Parathyroid adenoma (tissue), 2 donors: ENCODE measurements around the gene SEC16A.

Source experiments
- H2AFZ ChIP-seq: fragments of 300-600 bp; sonication (generic); one replicate; pipeline ENCODE4 v1.7.0; 2017; ENCODE audit warnings: antibody characterized with exemption, mild to moderate bottlenecking
- H3K27ac ChIP-seq: fragments of 300-600 bp; sonication (generic); one replicate; pipeline ENCODE4 v1.7.0; 2017
- H3K27me3 ChIP-seq: fragments of 300-600 bp; sonication (generic); one replicate; pipeline ENCODE4 v1.7.0; 2017; ENCODE audit warnings: low read length; ENCODE audit not compliant: control insufficient read depth, insufficient read depth
- H3K36me3 ChIP-seq: fragments of 300-600 bp; sonication (generic); one replicate; pipeline ENCODE4 v1.7.0; 2017; ENCODE audit warnings: low read length; ENCODE audit not compliant: control insufficient read depth, insufficient read depth
- H3K4me1 ChIP-seq: fragments of 300-600 bp; sonication (generic); one replicate; pipeline ENCODE4 v1.7.0; 2017; ENCODE audit warnings: control low read depth
- H3K4me2 ChIP-seq: fragments of 300-600 bp; sonication (generic); one replicate; pipeline ENCODE4 v1.7.0; 2017; ENCODE audit warnings: low read length
- H3K4me3 ChIP-seq: fragments of 300-600 bp; sonication (generic); one replicate; pipeline ENCODE4 v1.7.0; 2017; ENCODE audit warnings: low read depth, low read length
- H3K79me2 ChIP-seq: fragments of 300-600 bp; sonication (generic); one replicate; pipeline ENCODE4 v1.7.0; 2017; ENCODE audit warnings: control low read depth
- H3K9ac ChIP-seq: fragments of 300-600 bp; sonication (generic); one replicate; pipeline ENCODE4 v1.7.0; 2017; ENCODE audit warnings: mild to moderate bottlenecking
- H3K9me3 ChIP-seq: fragments of 300-600 bp; sonication (generic); one replicate; pipeline ENCODE4 v1.7.0; 2017; ENCODE audit warnings: low read length; ENCODE audit not compliant: control insufficient read depth
- TF ChIP-seq, protein P1 (sequence below): fragments of 300-600 bp; sonication (generic); IDR thresholded peaks from one replicate; pipeline ENCODE4 v1.7.0; 2017; ENCODE audit warnings: antibody characterized with exemption, mild to moderate bottlenecking
- donor health status: primary hyperparathyroidism.

The SEC16A gene

DNA sequence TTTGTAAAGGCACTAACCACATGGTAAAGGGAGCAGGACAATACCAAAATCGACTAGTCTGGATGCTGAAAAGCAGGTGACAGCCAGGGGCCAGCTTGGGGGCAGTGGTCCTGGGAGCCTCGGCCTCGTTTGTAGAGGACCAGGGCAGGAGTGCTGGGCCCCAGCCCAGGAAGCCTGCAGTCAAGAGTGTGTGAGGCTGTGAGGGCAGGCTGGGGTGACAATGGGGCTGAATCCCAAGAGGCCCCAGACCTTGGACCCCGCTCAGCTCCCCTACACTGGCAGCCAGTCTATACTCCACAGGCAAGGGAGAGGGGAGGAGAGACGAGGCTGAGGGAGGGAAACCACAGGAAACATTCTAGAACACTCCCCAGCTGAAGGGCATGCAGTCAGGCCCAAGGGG is 40.6 kb downstream of the SEC16A start:
- Histone ChIP-seq H3K36me3 (no peaks in the 10 kb centered on the region), H3K27me3 (no peaks in the 10 kb centered on the region)

DNA sequence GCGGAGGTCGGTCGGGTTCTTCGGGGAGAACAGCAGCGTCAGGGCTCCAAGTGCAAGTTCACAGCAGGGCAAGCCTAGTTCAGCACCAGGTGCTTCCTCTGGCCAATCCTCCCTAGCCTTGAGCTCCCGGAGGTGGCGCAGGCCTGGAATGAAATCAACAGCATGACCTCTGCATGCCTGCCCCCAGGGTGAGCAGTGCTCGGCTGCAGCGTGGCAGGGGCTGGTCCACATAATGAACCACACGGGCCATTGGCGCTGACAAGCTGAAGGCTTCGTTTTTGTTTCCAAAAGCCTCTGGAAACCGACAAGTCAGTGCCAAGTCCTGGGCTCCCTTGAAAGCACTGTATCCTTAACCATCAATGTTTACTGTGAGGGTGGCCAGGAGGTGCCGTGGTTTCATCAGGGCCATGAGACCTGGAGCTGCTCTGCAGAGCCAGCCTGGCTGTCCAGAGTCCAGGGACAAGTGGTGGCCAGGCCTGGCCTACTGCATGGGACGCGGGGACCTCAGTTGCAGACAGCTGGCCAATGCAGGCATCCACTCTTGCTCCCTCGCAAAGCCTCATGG is 41.1 kb downstream of the SEC16A start:
- Histone ChIP-seq H3K27me3 (no peaks in the 10 kb centered on the region), H3K4me1 (no peaks in the 10 kb centered on the region), H3K9me3 (no peaks in the 10 kb centered on the region), H3K27ac (no peak overlapping the region), H2AFZ (no peak overlapping the region), H3K36me3 (no peaks in the 10 kb centered on the region), H3K79me2 (peaks cover 2% of the 10 kb centered on the region), H3K4me2 (no peak overlapping the region), H3K9ac (no peak overlapping the region), H3K4me3 (no peak overlapping the region)
- TF ChIP-seq, protein P1, sequence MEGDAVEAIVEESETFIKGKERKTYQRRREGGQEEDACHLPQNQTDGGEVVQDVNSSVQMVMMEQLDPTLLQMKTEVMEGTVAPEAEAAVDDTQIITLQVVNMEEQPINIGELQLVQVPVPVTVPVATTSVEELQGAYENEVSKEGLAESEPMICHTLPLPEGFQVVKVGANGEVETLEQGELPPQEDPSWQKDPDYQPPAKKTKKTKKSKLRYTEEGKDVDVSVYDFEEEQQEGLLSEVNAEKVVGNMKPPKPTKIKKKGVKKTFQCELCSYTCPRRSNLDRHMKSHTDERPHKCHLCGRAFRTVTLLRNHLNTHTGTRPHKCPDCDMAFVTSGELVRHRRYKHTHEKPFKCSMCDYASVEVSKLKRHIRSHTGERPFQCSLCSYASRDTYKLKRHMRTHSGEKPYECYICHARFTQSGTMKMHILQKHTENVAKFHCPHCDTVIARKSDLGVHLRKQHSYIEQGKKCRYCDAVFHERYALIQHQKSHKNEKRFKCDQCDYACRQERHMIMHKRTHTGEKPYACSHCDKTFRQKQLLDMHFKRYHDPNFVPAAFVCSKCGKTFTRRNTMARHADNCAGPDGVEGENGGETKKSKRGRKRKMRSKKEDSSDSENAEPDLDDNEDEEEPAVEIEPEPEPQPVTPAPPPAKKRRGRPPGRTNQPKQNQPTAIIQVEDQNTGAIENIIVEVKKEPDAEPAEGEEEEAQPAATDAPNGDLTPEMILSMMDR: no peak

More for the DNA sequence above, 40.6 kb downstream of the SEC16A start:
- Histone ChIP-seq H3K4me3 (no peak overlapping the region), H3K4me1 (no peaks in the 10 kb centered on the region), H3K79me2 (peaks cover 2% of the 10 kb centered on the region), H3K27ac (no peak overlapping the region), H3K4me2 (no peak overlapping the region), H3K9ac (no peak overlapping the region), H3K9me3 (no peaks in the 10 kb centered on the region), H2AFZ (no peak overlapping the region)
- TF ChIP-seq, protein P1: no peak

DNA sequence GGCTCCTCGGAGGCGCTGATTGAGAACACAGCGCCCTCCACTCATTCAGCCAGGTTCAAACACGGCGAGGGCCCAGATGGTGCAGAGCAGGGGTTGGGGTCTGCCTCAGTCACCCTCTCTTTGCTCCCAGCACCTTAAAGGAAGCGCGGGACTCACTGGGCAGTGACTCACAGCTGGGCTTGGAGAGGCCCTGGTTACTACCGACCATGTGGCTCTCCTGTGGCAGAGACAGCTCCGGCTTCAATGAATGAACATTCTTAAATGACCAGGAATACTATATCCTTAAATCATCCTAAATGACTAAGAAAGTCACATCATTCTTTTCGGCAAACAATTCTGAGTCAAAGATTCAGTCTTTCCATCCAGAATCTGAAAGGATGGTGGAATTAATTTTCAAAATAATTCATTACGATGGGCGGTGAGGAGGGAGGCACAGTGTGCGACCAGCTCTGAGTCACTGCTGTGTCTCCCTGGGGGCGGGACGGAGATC is 41.6 kb downstream of the SEC16A start:
- no peaks in the 10 kb centered on the region for H3K36me3 ChIP-seq
- no peak overlapping the region for H3K4me2 ChIP-seq

DNA sequence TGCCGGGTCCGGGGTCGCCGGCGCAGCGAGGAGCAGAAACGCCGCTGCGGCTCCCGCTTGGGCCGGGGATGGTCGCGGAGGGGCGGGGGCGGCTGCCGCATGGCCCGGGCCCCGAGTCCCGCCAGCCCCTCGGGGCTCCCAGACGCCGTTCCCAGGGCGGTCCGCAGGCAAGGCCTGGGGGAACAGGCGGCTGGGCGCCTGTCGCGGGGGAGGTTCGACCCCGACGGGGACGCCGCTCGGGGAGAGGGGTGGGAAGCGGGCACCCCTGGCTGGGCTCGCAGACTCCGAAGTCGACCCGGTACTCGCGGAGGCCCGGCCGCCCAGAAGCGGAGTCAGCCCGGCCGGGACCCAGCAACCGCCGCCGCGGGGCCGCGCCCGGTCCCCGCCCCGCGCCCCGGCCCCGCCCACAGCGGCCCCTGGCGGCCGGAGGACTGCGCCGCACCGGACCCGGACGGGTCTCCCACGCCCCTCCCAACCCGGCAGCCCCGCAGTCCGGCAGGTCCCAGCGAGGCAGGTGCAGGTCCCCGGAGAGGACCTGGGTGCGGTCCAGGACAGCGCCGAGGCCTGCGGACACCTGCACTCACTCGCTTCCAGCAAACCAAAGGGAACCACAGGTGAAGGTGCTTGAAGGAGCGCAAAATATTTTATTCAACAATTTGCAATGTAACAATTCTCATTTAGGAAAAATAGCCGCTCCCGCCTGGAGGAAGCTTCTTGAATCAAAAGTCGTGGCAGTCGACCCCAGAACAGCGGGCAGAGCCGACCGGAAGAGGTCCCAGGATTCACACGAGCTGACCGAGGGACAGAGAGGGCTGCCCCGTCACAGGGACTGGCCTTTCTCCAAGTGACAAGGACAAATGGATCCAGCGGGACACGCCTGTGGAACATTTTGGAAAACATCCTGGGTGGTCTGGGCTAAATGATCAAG is 43.1 kb downstream of the SEC16A start, which contains the start of gene INPP5E:
Gene INPP5E, minus strand, starts transcription at position 365 of the 928 bp plus-strand sequence. CDS start 426 bp downstream, outside the sequence.
- Histone ChIP-seq H3K4me3 (peak within 1 kb of the TSS; percentile 63), H3K4me2 (peak within 1 kb of the TSS; percentile 92), H3K27me3 (no peaks in the 10 kb centered on the region), H3K27ac (no peak within 1 kb of the TSS), H3K4me1 (no peaks in the 10 kb centered on the region), H2AFZ (peak within 1 kb of the TSS; percentile 74), H3K9ac (peak within 1 kb of the TSS; percentile 28), H3K79me2 (peaks cover 2% of the 10 kb centered on the region), H3K9me3 (no peaks in the 10 kb centered on the region), H3K36me3 (no peaks in the 10 kb centered on the region)
- TF ChIP-seq, protein P1: peak; percentile 38

More for the DNA sequence above, 41.6 kb downstream of the SEC16A start:
- H3K9ac ChIP-seq: no peak overlapping the region
- no peaks in the 10 kb centered on the region for H3K27me3 ChIP-seq
- TF ChIP-seq, protein P1: no peak
- H3K27ac ChIP-seq: no peak overlapping the region
- no peak overlapping the region for H3K4me3 ChIP-seq
- no peak overlapping the region for H2AFZ ChIP-seq
- no peaks in the 10 kb centered on the region for H3K9me3 ChIP-seq
- H3K4me1 ChIP-seq: no peaks in the 10 kb centered on the region
- peaks cover 2% of the 10 kb centered on the region for H3K79me2 ChIP-seq
